NCI-H2227 treated with DMSO at 0.1 percent for 48 hours (cell line): ENCODE data around the gene ANKRD20A1.
"Not testable (repeated sequence)": the region's sequence is repeated elsewhere in the genome, so short reads cannot be mapped to it uniquely, and the experiment has no call there.

Source experiments
- DNase-seq: peaks from one replicate; lab custom pipeline; 2025; lab: John Stamatoyannopoulos, UW

ANKRD20A1 gene

GRCh38 chr9:67858871-67859270 lies at the start of gene ANKRD20A1:
Gene ANKRD20A1, plus strand, starts transcription at chr9:67858931. Its CDS starts 496 bp downstream, at chr9:67859427.
- not testable (repeated sequence) for DNase-seq

GRCh38 chr9:67832088-67832487 lies 26.6 kb upstream of the ANKRD20A1 start:
- not testable (repeated sequence) for DNase-seq
